ENCODE measurements around the gene SOX18. TPM values are rescaled to one million over a fixed set of nuclear protein-coding genes. Genes with fewer than 3 reads are reported as not detected.

Gene SOX18
- total and polyA plus RNA-seq, 2 of the 8 experiments (the other 6 are each of a cell fraction or from before 2014, with no cell fraction given), result 0.09 TPM; not detected in 1

DNA sequence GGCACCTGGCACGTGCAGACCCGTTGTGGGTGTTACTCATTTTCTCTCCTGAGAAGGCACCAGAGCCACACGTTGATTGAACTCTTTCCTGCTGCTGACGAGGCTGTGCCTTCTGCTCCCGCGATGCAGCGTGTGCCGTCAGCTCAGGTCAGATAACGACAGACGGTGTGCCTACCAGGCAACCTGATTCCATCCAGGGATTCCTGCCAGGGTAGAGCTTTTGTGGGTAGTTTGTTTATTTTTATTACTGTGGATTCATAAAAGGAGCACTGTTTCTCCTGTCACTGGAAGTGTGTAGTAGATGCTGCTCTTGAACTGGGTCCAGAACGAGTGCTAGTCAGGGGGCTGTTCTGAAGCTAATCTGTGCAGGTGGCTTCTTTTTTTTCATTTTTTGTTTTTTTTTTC is 47.8 kb downstream of the SOX18 start:
- Histone ChIP-seq H3K27me3 (replicated peaks in 1 of 4; ENCODE audit: control insufficient read depth in 3 of 4, extremely low read depth in 1 of 4, insufficient read depth in 3 of 4, low read length in 3 of 4) (no peaks in the 10 kb centered on the region), H4K91ac (replicated peaks; ENCODE audit: insufficient read length, low read length) (no peak overlapping the region), H3K79me2 (ENCODE audit: control insufficient read depth in 1 of 2, insufficient read depth in 2 of 2, low read length in 2 of 2) (peaks cover 0 to under 1% of the 10 kb centered on the region in 2 experiments; a peak in 1 of 4 replicates), H2BK20ac (ENCODE audit: low read length) (no peak overlapping the region), H4K5ac (ENCODE audit: insufficient read length, low read depth, low read length) (no peak overlapping the region), H2BK120ac (replicated peaks; ENCODE audit: low read depth, low read length) (no peak overlapping the region), H2BK12ac (ENCODE audit: low read depth, low read length) (no peak overlapping the region), H4K20me1 (replicated peaks in 1 of 2; ENCODE audit: control insufficient read depth in 1 of 2, insufficient read depth in 2 of 2, low read length in 2 of 2) (peaks cover 8 to 11% of the 10 kb centered on the region in 2 experiments), H3K4me3 (ENCODE audit: extremely low read depth in 1 of 4, insufficient read depth in 2 of 4, low read depth in 3 of 4, low read length in 4 of 4) (no peak overlapping the region), H3K14ac (ENCODE audit: insufficient read length) (no peak overlapping the region), H3K23me2 (ENCODE audit: low read depth, low read length) (no peaks in the 10 kb centered on the region), H3K18ac (ENCODE audit: extremely low read depth, low read length) (no peak overlapping the region), H2BK5ac (ENCODE audit: low read depth, low read length) (no peak overlapping the region), H2AK5ac (ENCODE audit: low read depth, low read length) (no peak overlapping the region), H3K27ac (ENCODE audit: low read depth, low read length) (no peak overlapping the region), H3K9ac (replicated peaks in 1 of 4; ENCODE audit: extremely low read depth in 1 of 4, low read depth in 3 of 4, low read length in 3 of 4) (no peak overlapping the region), H3K4ac (replicated peaks; ENCODE audit: insufficient read length, low read depth, low read length) (no peak overlapping the region), H3K79me1 (ENCODE audit: low read depth, low read length) (peaks cover 7% of the 10 kb centered on the region), H3K4me2 (ENCODE audit: insufficient read depth in 1 of 2, low read depth in 2 of 2, low read length in 2 of 2) (no peak overlapping the region), H4K8ac (ENCODE audit: extremely low read depth, insufficient read depth, low read length) (no peak overlapping the region), H2AFZ (ENCODE audit: low read length) (no peak overlapping the region), H3K9me3 (ENCODE audit: insufficient read depth in 2 of 2, low read depth in 1 of 2, low read length in 1 of 2) (no peaks in the 10 kb centered on the region), H3K36me3 (ENCODE audit: control insufficient read depth in 2 of 4, insufficient read depth in 4 of 4, low read length in 3 of 4) (peaks cover 17 to 60% (median 36%) of the 10 kb centered on the region in 4 experiments), H3K4me1 (replicated peaks in 1 of 4; ENCODE audit: control insufficient read depth in 3 of 4, insufficient read depth in 4 of 4, low read length in 3 of 4) (0 out of 7 replicates have a peak, but pooled peaks cover 0 to 2% (median 0%) of the 10 kb centered on the region in 4 experiments), H2BK15ac (ENCODE audit: low read length) (no peak overlapping the region), H3K23ac (ENCODE audit: insufficient read length) (no peak overlapping the region), H3K56ac (replicated peaks; ENCODE audit: insufficient read length, low read depth, low read length) (no peak overlapping the region)
- WGBS, 2 experiments (ENCODE audit: extremely low coverage in 1 of 2, insufficient coverage in 1 of 2, insufficient read length in 1 of 2, insufficient replicate concordance in 2 of 2, low coverage in 1 of 2, low lambda C conversion rate in 2 of 2, missing lambda C conversion rate in 1 of 2), result 95% methylated on average over 10 of the region's 11 CpGs; no CpG with 5 or more reads in 1 of the 2 experiments
- FAIRE-seq (no peak), DNase-seq (ENCODE audit: low read depth in 1 of 2, low spot score in 2 of 2) (no peak)
- CTCF ChIA-PET (ENCODE audit: partially characterized antibody), result interaction anchor here (0.7 kb wide), 1 partner anchor 15 kb away, joined by 5 read pairs; no protein-coding TSS in a partner anchor
- POLR2A ChIA-PET (ENCODE audit: partially characterized antibody), result interaction anchor here (1.4 kb wide), 1 partner anchor 9 kb away, joined by 5 read pairs; no protein-coding TSS in a partner anchor
- no peak for TF ChIP-seq TCF12 (IDR thresholded peaks at IDR 0.05; ENCODE audit: low read depth, low read length)
- no peak for TF ChIP-seq BRCA1 (IDR thresholded peaks at IDR 0.05; ENCODE audit: low read depth, low read length)
- no peak for TF ChIP-seq CEBPB (IDR thresholded peaks at IDR 0.05; ENCODE audit: low read depth, low read length)
- TF ChIP-seq ATF2 (IDR thresholded peaks at IDR 0.05; ENCODE audit: low read length), result no peak
- TF ChIP-seq SP1 (IDR thresholded peaks at IDR 0.05; ENCODE audit: low read depth, low read length), result no peak
- TF ChIP-seq TAF7 (optimal IDR thresholded peaks at IDR 0.05; ENCODE audit: borderline replicate concordance, low read depth, low read length), result no peak
- no peak for TF ChIP-seq TBP (IDR thresholded peaks at IDR 0.05; ENCODE audit: low read depth, low read length)
- no peak for TF ChIP-seq GABPA (IDR thresholded peaks at IDR 0.05; ENCODE audit: borderline replicate concordance, insufficient read depth, low read length)
- TF ChIP-seq FOSL1 (IDR thresholded peaks at IDR 0.05; ENCODE audit: insufficient read depth, low read depth, low read length), result no peak
- TF ChIP-seq RFX5 (IDR thresholded peaks at IDR 0.05; ENCODE audit: borderline replicate concordance, low read depth, low read length), result no peak
- TF ChIP-seq CBX5 (IDR thresholded peaks at IDR 0.05; ENCODE audit: low read depth, low read length), result no peak
- TF ChIP-seq ASH2L (IDR thresholded peaks at IDR 0.05; ENCODE audit: low read length), result no peak
- no peak for TF ChIP-seq SIX5 (IDR thresholded peaks at IDR 0.05; ENCODE audit: low read depth, low read length)

Data from H1 (cell line).